IMR-90 (cell line): ENCODE data around the gene SVEP1. TPM values are rescaled to one million over a fixed set of nuclear protein-coding genes. Genes with fewer than 3 reads are reported as not detected.

Source experiments
- ATAC-seq: fragments of 200-7000 bp; cut with Tn5 transposase; 2 replicates; pipeline ENCODE4 v1.9.1; 2020; ENCODE audit warnings: low read depth, mild to moderate bottlenecking, moderate library complexity
- BruUV-seq: library from RNA; stranded (reverse); fragments of 400-500 nt; replicated peaks from 2 replicates; lab custom pipeline; 2021; lab: Mats Ljungman, UMichigan
- CTCF ChIA-PET: fragments of 300-600 bp; formaldehyde crosslinking; extraction: SDS; loops from one replicate; lab custom pipeline; 2021; ENCODE audit warnings: antibody characterized with exemption; lab: Yijun Ruan, JAX
- POLR2A ChIA-PET: fragments of 300-600 bp; sonication (Branson Sonifier 250); formaldehyde crosslinking; loops from one replicate; lab custom pipeline; 2022; ENCODE audit warnings: antibody characterized with exemption; ENCODE audit not compliant: unreplicated experiment; lab: Charles Lee
- DNase-seq: peaks from one replicate; pipeline ENCODE4 v3.0.0; 2013
- H2AFZ ChIP-seq: replicated peaks from 2 replicates; pipeline ENCODE3; 2013; ENCODE audit warnings: low read length, mild to moderate bottlenecking; ENCODE audit not compliant: poor library complexity
- H2AK5ac ChIP-seq: 2 replicates; pipeline ENCODE4 v1.6.1; 2013; ENCODE audit warnings: low read depth, low read length, inconsistent platforms
- H2AK9ac ChIP-seq: replicated peaks from 2 replicates; pipeline ENCODE3; 2013; ENCODE audit warnings: mild to moderate bottlenecking, low read depth, low read length, moderate library complexity; ENCODE audit not compliant: poor library complexity
- H2BK120ac ChIP-seq: 2 replicates; pipeline ENCODE4 v1.6.1; 2013; ENCODE audit warnings: low read depth, low read length, inconsistent platforms
- H2BK15ac ChIP-seq: 3 replicates; pipeline ENCODE4 v1.6.1; 2013; ENCODE audit warnings: low read depth, low read length, inconsistent platforms
- H2BK20ac ChIP-seq: 2 replicates; pipeline ENCODE4 v1.6.1; 2013; ENCODE audit warnings: low read depth, mild to moderate bottlenecking, inconsistent platforms, low read length, moderate library complexity
- H2BK5ac ChIP-seq: 2 replicates; pipeline ENCODE4 v1.6.1; 2013; ENCODE audit warnings: mild to moderate bottlenecking, low read depth, low read length, inconsistent platforms; ENCODE audit not compliant: poor library complexity, severe bottlenecking
- H3K14ac ChIP-seq: replicated peaks from 2 replicates; pipeline ENCODE4 v1.6.1; 2013; ENCODE audit warnings: low read depth, low read length, inconsistent platforms
- H3K18ac ChIP-seq: 2 replicates; pipeline ENCODE4 v1.6.1; 2013; ENCODE audit warnings: low read depth, low read length, control low read depth
- H3K23ac ChIP-seq: 2 replicates; pipeline ENCODE4 v1.6.1; 2013; ENCODE audit warnings: low read depth, low read length, inconsistent platforms
- H3K27ac ChIP-seq: 2 replicates; pipeline ENCODE4 v1.5.1; 2013; ENCODE audit warnings: mild to moderate bottlenecking, control low read depth, low read length; ENCODE audit not compliant: insufficient read depth
- H3K27me3 ChIP-seq: 2 replicates; pipeline ENCODE4 v1.6.1; 2013; ENCODE audit warnings: low read length; ENCODE audit not compliant: control insufficient read depth, insufficient read depth
- H3K36me3 ChIP-seq: 2 replicates; pipeline ENCODE4 v1.6.1; 2013; ENCODE audit warnings: low read length, mixed read lengths; ENCODE audit not compliant: control insufficient read depth, insufficient read depth
- H3K4ac ChIP-seq: 2 replicates; pipeline ENCODE4 v1.6.1; 2013; ENCODE audit warnings: low read depth, low read length, inconsistent platforms
- H3K4me1 ChIP-seq: 2 replicates; pipeline ENCODE4 v1.6.1; 2013; ENCODE audit warnings: low read length, mixed read lengths; ENCODE audit not compliant: control insufficient read depth, insufficient read depth
- H3K4me2 ChIP-seq: 2 replicates; pipeline ENCODE4 v1.6.1; 2013; ENCODE audit warnings: low read depth, mild to moderate bottlenecking, control low read depth, low read length, moderate library complexity
- H3K4me3 ChIP-seq: 2 replicates; pipeline ENCODE4 v1.5.1; 2013; ENCODE audit warnings: low read depth, mild to moderate bottlenecking, control low read depth, low read length, moderate library complexity; ENCODE audit not compliant: insufficient read depth
- H3K56ac ChIP-seq: 2 replicates; pipeline ENCODE4 v1.6.1; 2013; ENCODE audit warnings: low read length, inconsistent platforms; ENCODE audit not compliant: insufficient read depth; ENCODE audit errors: extremely low read depth
- H3K79me1 ChIP-seq, 2 experiments: 2 replicates each; pipeline ENCODE4 v1.6.1; 2013; ENCODE audit warnings: low read length in 2 of 2, inconsistent platforms in 1 of 2, low read depth in 1 of 2
- H3K9ac ChIP-seq: 2 replicates; pipeline ENCODE4 v1.6.1; 2013; ENCODE audit warnings: low read depth, low read length, control low read depth
- H3K9me1 ChIP-seq: 2 replicates; pipeline ENCODE4 v1.6.1; 2013; ENCODE audit warnings: low read length, inconsistent platforms; ENCODE audit not compliant: insufficient read depth
- H3K9me3 ChIP-seq: 2 replicates; pipeline ENCODE4 v1.6.1; 2013; ENCODE audit warnings: low read length; ENCODE audit not compliant: control insufficient read depth, insufficient read depth
- H4K20me1 ChIP-seq: 2 replicates; pipeline ENCODE4 v1.6.1; 2013; ENCODE audit warnings: low read length, inconsistent platforms; ENCODE audit not compliant: insufficient read depth
- H4K5ac ChIP-seq: 2 replicates; pipeline ENCODE4 v1.6.1; 2013; ENCODE audit warnings: mild to moderate bottlenecking, low read depth, low read length, control low read depth
- H4K8ac ChIP-seq, 2 experiments: 2 replicates each; pipeline ENCODE4 v1.6.1; 2013; ENCODE audit warnings: low read depth in 2 of 2, low read length in 2 of 2, control low read depth in 1 of 2, inconsistent platforms in 1 of 2
- H4K91ac ChIP-seq: 2 replicates; pipeline ENCODE4 v1.6.1; 2013; ENCODE audit warnings: low read depth, low read length, inconsistent platforms; ENCODE audit not compliant: insufficient read depth
- ELK1 ChIP-seq: fragments of 150-350 bp; IDR thresholded peaks from 2 replicates; pipeline ENCODE4 v1.6.1; 2016; ENCODE audit warnings: low read depth, mild to moderate bottlenecking, low read length, moderate library complexity, borderline replicate concordance
- WGBS, 2 experiments: methylation state at CpG; one replicate each; pipeline versions ENCODE4 v1.1.5 to v1.1.7; 2013; ENCODE audit warnings: missing lambda C conversion rate in 2 of 2; ENCODE audit not compliant: insufficient read length in 1 of 2; ENCODE audit errors: extremely low coverage in 2 of 2; 5-methylcytosine and 5-hydroxymethylcytosine counted together
- dilution Hi-C: fragments of 300-500 bp; cut with HindIII; formaldehyde crosslinking; loops from one replicate; pipeline ENCODE4 v1.14.3; 2018; ENCODE audit warnings: low sequenced_read_pairs; ENCODE audit not compliant: unreplicated experiment
- in situ Hi-C: fragments of 300-500 bp; cut with MboI; formaldehyde crosslinking; loops from 3 replicates; pipeline ENCODE4 v1.14.3; 2019; ENCODE audit warnings: low sequenced_read_pairs, inconsistent platforms, mixed read lengths
- intact Hi-C: fragments of 100-400 bp; cut with micrococcal nuclease; formaldehyde crosslinking; loops from 2 replicates; pipeline ENCODE4 v1.10.0; 2022
- polyA plus RNA-seq, 3 experiments: library from polyadenylated mRNA; depleted of rRNA; stranded (reverse); fragments of >200 nt; gene quantifications; 2 replicates each; pipeline ENCODE4 v1.2.3, GENCODE V29; 2012; ENCODE audit warnings: low replicate concordance in 1 of 3
- total RNA-seq: library from RNA; depleted of rRNA; stranded (reverse); fragments of >200 nt; gene quantifications from 2 replicates; pipeline ENCODE4 v1.2.3, GENCODE V29; 2012

The SVEP1 gene
- total and polyA plus RNA-seq, 2 of the 4 experiments (the other 2 are of a cell fraction), result 4.8 to 16.7 TPM

- Histone ChIP-seq H2AFZ (no peak overlapping the region), H3K56ac (no peak overlapping the region), H3K4me3 (no peak overlapping the region), H2BK15ac (no peak overlapping the region), H3K36me3 (no peaks in the 10 kb centered on the region), H2BK20ac (no peak overlapping the region), H3K4me2 (no peak overlapping the region), H3K14ac (no peak overlapping the region), H3K18ac (no peak overlapping the region), H3K4ac (no peak overlapping the region), H2BK5ac (no peak overlapping the region), H3K4me1 (no peaks in the 10 kb centered on the region; the same call in 1 of the 2 replicates), H4K8ac (no peak overlapping the region), H3K9ac (no peak overlapping the region), H3K9me3 (no peaks in the 10 kb centered on the region), H2AK9ac (no peak overlapping the region), H3K9me1 (no peaks in the 10 kb centered on the region), H3K27ac (no peak overlapping the region), H3K27me3 (peaks cover 7% of the 10 kb centered on the region; the same call in 1 of the 2 replicates), H3K23ac (no peak overlapping the region), H4K20me1 (no peaks in the 10 kb centered on the region), H4K91ac (no peak overlapping the region), H2AK5ac (no peak overlapping the region), H4K5ac (no peak overlapping the region), H3K79me1 (no peaks in the 10 kb centered on the region), H2BK120ac (no peak overlapping the region)
- no TSS peak for BruUV-seq
- TF ChIP-seq ELK1, result no peak
- ChIA-PET POLR2A (no interaction called here), CTCF (no interaction called here)
- intact Hi-C loops, result no loop called here
- ATAC-seq, result no peak
- in situ Hi-C loops, result loop anchor here (25.0 kb wide), 1 partner anchor 1019 kb away; the partner anchor contains the start of gene OR2K2
- no peak for DNase-seq
- dilution Hi-C loops, result no loop called here
- no CpG with 5 or more reads among the region's 4 CpGs for WGBS, 2 experiments
Observed at GRCh38 chr9:110317911-110318310, 261.6 kb downstream of the SVEP1 start.
